Fibroblast of villous mesenchyme (primary cell): Measurements from ENCODE around the gene ATP6V1G1. TPM values are rescaled to one million over a fixed set of nuclear protein-coding genes. Genes with fewer than 3 reads are reported as not detected.

Source experiments
- DNase-seq: peaks from one replicate; pipeline ENCODE4 v3.0.0-alpha.2; 2010; ENCODE audit warnings: low read depth
- H3K4me3 ChIP-seq: 2 replicates; pipeline ENCODE4 v1.5.1; 2011; ENCODE audit warnings: low read depth, mild to moderate bottlenecking, low read length
- total RNA-seq: library from RNA; depleted of rRNA; stranded (reverse); fragments of >200 nt; gene quantifications from 2 replicates; pipeline ENCODE4 v1.2.3, GENCODE V29; 2012
- TF ChIP-seq, protein P1 (sequence below): IDR thresholded peaks from 2 replicates; pipeline ENCODE4 v1.5.1; 2012; ENCODE audit warnings: low read depth, mild to moderate bottlenecking, low read length; ENCODE audit not compliant: insufficient read depth

The ATP6V1G1 gene
- total RNA-seq, 1 donor = 123 TPM

DNA sequence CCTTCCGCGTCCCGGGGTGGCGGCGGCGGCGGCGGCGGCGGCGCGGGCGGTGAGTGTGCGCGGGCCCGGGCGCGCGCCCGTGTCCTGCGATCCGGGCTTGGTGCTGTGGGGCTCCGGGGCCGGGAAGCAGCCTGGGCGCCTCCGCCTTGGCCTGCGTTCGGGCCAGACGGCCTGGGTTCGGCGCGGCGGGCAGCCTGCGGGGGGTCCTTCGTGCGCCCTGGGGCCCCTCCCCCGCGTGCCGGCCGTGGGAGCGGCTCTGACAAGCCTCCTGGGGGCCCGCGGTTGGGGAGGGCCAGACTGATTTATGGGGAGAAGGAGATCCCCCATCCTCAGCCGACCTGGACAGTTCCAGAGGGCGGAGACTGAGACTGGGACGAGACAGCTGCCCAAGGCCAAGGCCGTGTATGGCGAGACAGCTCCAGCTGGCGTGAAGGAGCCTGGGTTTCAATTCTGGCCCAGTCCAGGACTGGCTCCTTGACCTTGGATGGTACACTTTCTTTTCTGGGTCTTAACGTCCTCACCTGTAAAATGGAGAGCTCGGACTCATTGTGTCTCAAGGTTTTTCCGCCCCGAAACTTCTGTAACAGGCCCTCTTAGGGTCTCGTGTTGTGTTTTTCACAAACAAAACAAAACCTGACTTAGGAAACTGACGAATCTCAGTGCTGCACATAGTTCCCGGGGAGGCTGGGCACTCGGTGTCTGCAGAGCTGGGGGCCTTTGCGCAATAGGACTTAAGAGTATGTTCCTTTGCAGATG is 24.1 kb downstream of the ATP6V1G1 start:
- TF ChIP-seq, protein P1, sequence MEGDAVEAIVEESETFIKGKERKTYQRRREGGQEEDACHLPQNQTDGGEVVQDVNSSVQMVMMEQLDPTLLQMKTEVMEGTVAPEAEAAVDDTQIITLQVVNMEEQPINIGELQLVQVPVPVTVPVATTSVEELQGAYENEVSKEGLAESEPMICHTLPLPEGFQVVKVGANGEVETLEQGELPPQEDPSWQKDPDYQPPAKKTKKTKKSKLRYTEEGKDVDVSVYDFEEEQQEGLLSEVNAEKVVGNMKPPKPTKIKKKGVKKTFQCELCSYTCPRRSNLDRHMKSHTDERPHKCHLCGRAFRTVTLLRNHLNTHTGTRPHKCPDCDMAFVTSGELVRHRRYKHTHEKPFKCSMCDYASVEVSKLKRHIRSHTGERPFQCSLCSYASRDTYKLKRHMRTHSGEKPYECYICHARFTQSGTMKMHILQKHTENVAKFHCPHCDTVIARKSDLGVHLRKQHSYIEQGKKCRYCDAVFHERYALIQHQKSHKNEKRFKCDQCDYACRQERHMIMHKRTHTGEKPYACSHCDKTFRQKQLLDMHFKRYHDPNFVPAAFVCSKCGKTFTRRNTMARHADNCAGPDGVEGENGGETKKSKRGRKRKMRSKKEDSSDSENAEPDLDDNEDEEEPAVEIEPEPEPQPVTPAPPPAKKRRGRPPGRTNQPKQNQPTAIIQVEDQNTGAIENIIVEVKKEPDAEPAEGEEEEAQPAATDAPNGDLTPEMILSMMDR = no peak
- peak overlapping the region; percentile 62 for H3K4me3 ChIP-seq
- DNase-seq = peak; percentile 94

DNA sequence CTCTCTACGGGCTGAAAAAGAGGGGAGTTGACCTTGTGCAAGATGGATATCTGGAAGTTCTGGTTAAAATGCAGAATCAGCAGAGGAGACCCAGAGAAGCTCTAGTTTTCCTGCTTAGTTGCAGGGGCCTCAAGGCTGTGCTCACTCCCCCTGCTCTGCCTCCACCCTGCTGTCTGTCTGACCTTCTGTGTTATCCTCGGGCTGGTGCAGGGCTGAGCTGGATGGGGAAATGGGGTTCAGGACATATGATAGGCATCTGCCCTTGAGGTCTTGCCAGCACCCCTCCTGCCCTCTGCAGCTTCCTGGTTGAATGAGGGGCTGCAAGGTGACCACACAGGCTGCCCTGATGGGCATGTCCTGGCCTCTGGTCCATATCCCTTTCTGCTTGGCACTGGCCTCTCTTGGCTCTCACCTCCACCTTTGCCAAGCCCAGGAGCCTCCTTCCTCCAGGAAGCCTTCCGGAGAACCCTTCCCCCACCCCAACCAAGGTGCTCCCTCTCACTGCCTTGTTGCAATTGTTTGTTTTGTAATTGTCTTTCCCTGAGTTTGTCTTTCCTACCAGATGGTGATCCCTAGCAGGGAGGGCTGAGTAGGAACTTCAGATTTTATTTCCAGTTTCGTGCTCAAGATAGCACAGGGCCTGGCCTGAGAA is 24.8 kb downstream of the ATP6V1G1 start:
- DNase-seq = no peak
- peak overlapping the region; percentile 62 for H3K4me3 ChIP-seq
- TF ChIP-seq, protein P1 = no peak

DNA sequence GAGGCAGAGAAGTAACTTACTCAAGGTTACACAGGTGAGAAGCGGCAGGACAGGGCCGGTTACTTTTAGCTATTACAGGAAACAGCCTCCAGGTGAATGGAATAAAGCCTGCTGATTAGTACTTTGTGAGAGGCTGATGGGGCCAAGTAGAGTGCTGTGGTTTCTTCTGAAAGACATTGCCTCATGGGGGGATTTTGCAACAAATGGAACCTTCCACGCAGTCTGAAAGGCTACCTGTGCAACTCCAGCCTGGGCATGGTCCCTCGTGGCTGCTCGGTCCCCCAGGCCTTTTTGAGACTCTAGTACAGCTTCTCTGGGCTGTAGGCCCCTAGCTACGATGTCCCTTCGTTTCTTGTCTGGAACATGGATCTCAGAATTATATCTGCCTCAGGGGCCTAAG is 25.5 kb downstream of the ATP6V1G1 start:
- DNase-seq = no peak
- H3K4me3 ChIP-seq = no peak overlapping the region
- TF ChIP-seq, protein P1 = no peak

DNA sequence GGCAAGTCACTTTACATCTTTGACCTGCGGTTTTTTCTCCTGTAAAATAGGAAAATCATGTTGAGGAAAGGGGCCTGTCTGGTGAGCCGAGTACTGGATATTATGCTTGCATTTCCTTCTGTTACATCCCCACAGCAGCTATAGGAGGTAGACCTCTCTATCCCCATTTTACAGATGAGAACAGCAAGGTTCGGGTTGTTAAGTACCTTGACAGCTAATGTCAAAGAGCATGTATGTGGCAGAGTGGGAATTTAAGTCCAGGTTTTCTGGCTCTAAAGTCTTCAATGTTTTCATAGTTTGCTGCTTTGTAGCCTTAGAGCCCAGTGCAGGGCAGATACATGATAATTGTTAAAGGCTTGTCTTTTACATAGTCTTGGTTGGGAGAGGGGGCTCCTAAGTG is 26.4 kb downstream of the ATP6V1G1 start:
- H3K4me3 ChIP-seq = no peak overlapping the region
- DNase-seq = no peak
- TF ChIP-seq, protein P1 = no peak

DNA sequence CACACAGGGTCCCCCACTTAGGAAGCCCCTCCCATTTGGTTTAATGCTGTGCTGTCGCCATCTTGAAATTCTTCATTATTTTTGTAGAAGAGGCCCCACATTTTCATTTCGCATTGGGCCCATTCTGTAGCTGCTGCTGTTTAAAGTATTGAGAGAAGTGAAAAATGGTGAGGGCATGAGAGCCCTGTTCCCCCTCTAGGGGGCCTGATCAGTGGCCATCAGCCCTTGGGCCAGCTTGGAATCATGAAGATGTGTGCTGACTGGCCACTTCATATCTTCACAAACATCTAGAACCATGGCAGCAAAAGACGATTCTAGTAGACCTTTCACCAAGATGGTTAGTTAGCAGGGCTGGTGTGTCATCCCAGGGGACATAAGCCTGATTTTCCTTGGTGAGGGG is 26.8 kb downstream of the ATP6V1G1 start:
- DNase-seq = no peak
- H3K4me3 ChIP-seq = no peak overlapping the region
- TF ChIP-seq, protein P1 = no peak

DNA sequence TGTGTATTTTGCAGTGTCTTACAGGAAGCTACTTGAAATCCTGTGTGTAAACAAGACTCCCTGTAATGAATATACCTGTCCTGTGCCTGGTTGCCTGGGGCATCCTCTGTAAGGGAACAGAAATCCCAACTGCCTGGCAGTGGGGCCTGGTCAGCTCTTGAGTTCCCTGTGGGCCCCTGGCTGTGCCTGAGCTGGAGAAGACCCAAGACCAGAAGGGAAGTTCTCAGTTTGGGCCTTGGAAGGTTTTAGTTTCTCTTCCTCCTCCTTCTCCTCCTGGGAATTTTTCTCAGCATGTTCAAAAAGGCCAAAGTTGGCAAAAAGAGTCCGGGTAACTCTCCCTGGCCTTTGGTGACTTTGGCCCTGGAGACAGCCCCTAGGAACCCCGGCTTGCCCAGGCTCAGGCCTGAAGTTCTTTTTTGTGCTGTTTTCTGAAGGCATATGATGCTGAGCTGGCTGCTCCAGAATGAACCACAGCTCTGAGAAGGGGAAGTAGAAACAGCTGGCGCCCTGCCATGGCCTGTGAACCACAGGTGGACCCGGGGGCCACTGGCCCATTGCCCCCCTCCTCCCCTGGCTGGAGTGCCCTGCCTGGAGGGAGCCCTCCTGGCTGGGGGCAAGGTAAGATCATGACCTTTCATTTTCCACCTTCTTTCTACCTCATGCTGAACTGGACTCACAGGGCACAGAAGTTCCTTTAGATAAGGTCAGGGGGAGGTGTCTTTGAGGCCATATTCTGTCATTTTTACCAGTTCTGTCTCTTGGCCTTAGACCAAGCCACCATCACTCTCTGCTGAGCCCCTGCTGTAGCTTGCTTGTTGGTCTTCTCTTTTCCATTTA is 29.3 kb downstream of the ATP6V1G1 start:
- no peak overlapping the region for H3K4me3 ChIP-seq
- TF ChIP-seq, protein P1 = no peak
- no peak for DNase-seq
